Stromal cell of bone marrow (primary cell): ENCODE results near the gene LBR.

Source experiments
- DNase-seq: peaks from one replicate; pipeline ENCODE4 v3.0.0-alpha.2; 2012; ENCODE audit warnings: low read depth

The LBR gene

DNA sequence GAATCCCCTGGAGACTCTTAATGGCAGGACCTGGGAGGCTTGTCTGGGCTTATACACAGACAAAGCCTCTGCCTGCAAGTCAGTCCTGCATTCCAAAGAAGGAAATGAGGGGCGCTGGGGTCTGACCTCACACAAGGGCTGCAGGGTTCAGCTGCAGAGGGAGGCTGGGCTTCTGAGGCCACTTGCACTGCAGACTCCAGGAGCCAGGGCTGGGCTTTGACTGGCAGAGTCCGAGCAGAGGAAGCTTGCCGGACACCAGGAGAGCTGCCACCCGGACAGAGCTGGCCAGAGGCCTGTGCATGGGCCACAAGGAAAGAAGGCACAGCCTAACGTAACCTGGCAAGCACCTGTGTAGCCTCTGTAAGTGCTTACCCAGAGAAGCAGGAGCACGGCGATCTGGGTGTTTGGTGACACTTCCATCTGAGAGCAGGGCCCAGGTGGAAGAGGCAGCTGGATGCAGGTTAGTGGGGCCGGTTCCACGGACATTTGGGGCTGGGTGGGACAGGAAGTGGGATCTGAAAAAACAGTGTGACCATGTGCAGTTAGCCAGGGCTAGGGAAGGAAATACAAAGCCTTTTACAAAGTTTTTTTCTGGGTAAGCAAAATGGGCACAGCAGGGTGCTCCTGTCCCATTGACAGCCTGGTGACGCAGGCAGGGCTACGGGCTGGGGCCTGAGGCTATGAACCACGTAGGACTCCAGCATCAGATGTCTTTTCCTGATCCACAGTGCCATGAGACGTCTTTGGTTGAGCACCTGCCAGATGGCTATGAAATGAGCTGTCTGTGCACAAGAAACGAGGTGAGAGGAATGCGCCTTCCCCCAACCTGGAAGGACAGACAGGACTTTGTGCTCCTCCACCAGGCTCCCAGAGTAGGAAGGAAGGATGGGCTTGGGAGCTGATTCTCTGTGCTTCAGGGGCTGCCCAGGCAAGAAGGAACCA, 37.3 kb upstream of the LBR start:
- DNase-seq = no peak

DNA sequence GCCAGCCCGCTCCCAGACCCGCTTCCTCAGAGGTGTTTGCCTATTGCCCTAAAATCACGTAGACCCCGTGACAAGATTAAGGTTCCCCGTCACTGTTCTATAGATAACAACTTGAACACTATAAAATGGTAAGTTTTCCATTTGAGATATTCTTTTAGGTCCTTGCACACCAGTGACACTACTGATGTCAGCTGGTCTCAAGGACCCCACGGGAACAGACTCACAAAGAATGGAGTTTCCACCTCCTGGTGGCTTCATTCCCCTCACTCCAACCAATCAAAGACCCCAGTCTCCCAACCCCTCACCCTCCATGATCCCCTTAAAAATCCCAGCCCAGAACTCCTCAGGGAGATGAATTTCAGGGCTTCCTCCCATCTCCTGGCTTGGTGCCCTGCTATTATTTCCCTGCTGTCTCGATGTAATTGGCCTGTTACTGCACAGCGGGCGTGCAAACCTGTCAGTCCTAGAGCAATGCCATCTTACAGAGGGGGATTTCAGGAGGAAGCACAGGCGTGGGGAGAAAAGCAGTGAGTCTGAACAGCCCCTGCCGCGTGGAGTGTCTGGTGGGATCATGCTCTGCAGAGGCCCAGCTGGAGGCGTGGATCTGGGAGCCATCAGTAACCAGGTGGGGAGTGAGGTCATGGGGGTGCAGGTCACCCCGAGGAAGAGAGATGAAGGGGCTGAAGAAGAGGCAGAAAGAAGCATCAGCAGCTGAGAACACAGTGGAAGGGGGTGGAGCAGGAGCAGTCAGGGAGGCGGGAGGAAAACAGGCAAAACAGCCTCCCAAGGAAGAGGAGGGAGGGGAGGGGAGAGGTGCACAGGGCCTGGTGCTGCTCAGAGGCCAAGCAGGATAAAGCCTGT, 35.1 kb upstream of the LBR start:
- no peak for DNase-seq

DNA sequence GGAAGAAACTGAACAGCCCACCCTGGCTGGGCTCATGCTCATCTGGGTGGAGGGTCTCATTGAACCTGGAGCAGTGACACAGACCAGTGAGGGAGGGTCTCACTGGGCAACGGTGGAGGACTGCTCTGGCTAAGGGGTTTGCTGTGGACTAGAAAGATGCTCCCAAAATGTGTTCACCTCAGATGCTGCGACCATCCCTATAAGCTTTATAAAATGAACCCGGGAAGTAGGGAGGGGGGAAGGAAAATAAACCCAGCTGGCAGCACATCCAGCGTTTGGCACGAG, 34.5 kb upstream of the LBR start:
- no peak for DNase-seq

DNA sequence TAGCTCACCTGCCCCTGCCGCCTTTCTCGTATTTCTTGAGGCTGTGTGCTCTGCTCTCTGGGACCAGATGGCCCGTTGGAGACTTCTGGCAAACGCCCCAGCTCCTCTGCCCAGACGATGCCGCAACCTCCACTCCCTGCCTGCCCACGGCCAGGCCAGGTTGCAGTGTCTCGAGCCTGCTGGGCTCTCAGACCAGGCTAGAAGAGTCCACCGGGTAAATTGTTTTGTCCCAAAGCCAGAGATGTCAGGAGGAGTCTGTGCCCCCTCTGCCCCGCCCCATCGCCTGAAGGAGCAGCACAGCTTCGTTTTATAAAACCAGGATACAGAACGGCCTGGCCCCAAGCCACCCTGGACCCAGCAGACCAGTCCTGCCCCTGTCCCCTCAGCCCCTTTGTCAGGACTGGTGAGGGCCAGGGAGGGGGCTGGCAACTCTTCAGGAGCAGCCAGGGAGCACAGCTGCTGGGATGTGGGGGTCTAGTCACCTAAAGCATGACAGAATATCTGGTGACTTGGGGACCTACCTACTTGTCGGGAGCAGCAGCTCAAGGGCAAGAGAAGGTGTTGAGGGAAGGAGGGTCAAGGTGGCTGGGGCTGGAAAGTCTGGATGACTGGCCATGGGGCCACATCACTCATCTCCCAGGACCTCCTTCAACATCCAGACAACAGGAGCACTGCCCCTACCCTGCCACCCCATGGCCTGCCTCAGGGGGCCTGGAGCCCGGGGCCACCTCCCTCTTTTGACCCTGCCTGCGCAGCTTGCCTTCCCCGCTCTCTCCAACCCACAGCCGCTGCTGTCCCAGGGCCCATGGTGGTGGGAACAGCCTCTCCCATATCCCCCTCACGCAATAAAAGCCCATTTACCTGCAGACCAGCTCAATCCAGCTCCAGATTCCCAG, 33.9 kb upstream of the LBR start:
- DNase-seq = no peak

DNA sequence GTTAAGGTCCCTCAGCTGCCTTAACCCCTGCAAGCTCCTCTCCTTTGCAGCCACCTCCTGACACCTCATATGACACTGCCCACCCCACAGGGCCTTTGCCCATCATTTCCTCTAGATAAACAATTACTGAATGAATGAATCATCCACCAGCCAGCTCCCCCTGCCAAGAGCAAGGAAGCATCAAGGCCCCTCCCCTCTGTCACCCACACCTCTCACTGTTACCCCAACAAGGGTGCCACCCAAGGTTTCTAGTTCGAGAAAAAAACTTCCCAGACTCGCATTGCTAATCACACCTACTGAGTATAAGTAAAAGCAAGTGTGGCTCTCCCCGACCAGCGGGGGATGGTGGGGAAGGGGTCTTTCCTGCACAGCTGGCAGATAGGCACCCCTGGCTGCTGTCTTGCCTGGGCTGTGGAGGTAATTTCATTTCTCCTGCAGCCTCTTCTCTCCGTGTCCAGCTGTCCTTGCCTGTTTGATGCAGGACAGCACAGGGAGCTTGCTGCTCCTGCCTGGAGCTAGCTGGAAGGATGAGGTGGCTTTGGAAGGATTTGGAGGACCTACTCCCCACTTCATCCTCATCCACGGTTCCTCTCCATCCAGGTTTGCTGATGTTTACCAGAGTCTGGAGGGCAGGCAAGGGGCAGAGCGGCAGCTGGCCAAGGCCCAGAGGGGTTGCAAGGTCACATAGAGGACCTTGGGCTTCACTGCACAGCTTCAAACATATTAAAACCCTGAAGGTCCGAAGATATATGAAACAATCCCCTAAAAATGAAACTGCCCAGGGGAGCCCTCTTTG, 33.1 kb upstream of the LBR start:
- DNase-seq = no peak

DNA sequence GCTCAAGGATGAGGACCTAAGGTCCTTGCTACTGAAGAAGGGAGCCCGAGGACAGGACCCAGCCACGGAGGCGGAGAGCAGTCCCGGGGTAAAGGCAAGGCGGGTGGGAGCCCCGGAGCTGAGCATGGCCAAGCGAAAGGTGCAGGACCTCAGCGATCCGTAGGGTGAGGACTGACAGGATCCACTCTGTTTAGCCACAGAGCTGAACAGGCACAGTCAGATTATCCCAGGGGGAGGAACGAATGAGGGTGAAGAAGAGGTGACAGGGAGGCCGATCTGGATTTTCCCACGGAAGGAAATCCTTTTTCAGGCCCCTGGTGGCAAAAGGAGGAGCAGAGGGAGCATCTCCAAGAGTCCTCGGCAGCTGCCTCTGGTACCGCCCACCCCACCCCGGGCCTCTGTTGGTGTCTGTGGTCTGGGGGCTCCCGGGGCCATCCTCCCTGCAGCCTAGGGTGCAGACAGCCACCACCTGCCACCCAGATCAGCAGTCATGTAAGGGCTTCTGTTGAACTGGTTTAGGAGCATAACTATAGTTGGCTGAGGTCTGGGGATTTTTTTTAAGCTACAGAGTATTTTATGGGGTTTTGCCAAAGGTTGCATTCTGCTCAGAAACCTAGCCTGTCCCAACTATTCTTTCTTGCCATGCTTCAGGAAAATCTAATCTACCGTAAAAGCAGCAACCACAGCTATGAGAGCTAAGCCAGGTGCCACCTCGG, 32.3 kb upstream of the LBR start:
- DNase-seq = no peak

DNA sequence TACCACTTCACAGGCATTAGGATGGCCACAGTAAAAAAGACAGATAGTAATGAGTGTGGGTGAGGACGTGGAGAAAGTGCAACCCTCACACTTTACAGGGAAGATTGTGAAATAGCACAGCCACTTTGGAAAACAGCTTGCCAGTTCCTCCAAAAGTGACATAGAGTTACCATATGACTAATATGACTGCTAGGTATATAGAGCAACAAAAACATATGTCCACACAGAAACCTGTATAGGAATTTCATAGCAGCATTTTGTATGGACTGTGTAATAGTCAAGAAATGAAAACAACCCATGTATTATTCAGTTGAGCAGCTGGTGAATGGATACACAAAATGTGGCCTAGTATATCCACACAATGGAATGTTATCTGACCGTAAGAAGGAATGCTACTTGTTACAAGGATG, 30.4 kb upstream of the LBR start:
- no peak for DNase-seq

DNA sequence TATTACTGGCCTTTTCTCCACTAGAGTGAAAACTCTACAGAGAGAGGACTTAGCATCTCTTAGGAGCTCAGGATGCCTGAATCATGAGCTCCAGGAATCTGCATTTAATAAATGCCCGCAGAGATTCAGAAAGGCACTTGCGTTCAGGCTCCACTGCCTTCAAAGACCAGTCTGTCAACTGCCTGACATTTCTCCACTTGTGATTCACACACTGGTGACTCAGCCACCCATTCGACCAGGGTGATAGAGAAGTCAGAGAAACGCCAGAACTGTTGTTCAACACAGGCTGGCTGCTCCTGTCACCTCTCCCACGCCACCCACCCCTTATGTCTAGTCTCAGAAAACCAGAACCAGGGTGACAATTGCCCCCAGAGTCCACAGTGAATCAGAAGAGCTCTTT, 26.9 kb upstream of the LBR start:
- peak; percentile 75 for DNase-seq

DNA sequence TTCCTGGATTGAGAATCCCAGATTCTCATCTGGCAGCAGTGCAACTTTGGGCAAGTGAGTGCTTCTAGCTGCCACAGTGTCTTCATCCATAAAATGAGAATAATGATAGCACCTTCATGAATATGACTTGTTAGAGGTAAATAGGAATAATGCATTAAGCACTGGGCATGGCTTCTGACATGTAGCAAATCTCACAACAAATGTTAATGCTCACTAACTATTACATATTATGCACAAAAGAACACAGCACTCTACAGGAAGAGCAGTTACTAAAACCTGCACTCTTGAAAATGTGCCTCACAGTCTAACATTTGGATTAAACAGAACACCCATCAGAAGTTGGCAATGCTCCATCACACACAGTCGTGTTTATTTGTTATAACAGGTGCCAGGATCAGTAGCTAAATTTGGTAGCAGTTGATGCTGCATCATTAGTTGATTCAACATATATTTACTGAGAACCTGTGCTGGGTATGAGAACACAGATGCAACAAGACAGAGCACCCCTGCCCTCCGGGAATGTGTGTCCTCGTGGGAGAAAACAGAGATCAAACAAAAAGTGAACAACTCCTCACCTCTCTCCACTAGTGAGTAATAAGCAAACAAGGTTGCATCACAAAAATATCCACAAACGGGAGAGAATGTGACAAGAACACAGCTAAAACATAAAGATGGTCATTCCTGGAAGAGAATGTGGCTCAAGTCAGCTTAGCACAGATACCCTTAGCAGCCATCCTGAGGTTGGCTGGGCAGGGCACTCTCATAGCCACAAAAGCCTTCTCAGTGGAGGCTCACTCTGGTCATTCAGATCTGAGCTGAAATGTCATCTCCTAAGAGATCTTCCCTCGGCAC, 26.2 kb upstream of the LBR start:
- DNase-seq = no peak

DNA sequence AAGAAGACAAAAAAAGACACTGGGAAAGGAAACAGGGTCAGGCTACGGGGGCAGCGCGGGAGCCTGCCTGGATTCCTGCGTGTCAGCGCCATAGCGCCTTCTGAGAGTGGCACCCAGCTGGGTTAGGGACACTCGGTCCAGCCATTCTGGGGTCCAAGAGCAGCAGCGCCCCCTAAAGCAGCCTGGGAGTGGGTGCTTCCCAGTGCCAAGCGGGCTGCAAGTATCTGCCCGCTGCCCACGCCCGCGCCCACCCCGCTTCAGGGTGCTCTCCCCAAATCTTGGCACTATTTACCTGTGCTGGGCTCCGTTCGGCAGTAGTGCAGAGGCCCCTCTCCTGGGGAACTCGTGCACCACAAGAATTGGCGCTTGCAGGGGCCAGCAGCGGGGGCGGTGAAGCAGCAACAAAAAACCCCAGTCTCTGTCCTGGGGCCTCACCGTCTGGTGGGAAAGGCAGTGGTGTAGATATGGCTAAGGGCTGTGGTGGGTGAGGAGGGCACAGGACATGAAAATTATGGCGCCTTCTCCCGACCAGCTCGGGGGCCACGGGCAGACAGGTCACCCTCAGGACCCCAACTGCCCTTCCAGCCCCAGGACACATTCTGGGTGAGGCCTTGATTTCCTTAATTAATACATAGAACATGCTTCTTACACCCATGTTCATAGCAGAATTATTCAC, 24.1 kb upstream of the LBR start:
- no peak for DNase-seq

DNA sequence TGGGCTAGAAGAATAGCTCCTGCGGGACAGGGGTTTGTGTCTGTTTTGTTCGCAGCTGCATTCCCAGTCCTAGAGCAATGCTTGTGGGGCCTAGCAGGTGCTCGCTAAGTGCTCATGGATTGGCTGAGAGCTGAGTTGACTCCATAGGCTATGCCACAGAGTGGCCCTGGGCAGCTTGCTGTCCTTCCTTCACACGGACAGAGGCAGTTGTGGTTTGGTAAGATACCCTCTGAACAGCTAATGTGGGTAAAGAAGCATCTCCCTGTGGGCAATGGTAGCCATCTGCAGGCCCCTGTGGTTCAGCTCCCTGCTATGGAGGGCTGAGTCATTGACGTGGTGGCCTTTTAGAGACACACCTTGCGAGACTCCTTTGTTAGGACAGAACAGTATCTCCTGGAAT, 23.5 kb upstream of the LBR start:
- DNase-seq = no peak

DNA sequence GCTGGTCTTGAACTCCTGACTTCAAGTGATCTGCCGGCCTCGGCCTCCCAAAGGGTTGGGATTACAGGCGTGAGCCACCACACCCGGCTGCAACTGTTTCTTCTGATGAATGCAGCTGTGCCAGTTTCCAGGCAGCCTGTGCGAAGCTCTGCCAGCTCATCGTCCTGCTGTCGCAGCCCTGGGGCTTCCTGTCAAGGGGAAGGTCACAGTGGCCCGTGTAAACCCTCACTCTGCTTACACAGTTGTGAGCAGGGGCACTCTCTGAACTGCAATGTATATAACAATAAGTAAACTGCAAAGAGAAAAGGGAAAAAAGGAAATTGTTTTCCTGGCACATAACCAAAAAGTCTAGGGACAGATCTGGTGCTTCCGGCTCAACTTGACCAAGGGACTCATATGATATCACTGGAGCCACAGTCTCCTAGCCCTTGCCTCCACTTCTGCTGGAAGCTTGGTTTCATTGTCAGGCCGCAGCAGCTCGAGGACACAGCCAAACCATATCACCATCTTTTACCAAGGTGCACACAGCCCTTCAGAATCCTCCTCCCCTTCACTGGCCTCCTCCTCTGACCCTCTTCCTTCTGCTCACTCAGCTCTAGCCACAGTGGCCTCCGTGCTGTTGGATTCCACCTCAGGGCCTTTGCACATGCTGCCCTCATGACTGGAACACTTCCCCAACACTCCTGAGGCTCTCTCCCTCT, 22.8 kb upstream of the LBR start:
- DNase-seq = no peak

DNA sequence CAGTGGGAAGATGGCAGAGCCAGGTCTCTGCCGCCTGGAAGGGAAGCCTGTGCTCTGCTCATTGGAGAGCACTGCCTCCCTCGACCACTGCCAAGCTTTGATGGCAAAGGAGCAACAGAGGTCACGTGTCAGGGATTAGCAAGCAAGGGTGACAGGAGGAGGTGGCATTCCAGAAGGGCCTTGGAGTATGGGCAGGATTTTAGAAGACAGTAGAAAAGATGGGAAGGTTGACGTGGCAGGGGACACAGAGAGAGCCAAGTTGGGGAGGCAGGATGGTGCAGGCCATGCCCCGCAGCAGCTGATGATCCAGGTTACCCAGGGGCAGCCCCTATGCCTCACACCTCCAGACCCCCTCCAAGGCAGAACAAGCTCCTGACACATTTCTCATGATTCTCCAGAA, 21.9 kb upstream of the LBR start:
- no peak for DNase-seq

DNA sequence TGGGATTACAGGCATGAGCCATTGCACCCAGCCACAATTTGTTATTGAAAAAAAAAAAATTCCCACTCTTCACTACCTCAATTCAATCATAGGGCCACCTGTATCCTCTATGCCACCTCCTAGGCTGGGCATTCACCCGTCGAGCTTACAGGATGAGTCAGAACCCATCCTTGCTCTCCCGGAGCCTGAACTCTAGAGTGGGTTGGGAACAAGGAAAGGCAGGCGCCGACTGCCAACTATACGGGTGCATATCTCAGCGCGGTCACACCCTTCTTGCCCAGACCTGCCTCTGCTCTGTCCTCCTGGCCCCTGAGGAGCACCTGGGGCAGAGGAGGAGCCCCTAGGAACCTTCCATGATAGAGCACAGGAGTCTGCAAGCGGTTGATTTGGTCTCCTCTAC, 21.4 kb upstream of the LBR start:
- no peak for DNase-seq

DNA sequence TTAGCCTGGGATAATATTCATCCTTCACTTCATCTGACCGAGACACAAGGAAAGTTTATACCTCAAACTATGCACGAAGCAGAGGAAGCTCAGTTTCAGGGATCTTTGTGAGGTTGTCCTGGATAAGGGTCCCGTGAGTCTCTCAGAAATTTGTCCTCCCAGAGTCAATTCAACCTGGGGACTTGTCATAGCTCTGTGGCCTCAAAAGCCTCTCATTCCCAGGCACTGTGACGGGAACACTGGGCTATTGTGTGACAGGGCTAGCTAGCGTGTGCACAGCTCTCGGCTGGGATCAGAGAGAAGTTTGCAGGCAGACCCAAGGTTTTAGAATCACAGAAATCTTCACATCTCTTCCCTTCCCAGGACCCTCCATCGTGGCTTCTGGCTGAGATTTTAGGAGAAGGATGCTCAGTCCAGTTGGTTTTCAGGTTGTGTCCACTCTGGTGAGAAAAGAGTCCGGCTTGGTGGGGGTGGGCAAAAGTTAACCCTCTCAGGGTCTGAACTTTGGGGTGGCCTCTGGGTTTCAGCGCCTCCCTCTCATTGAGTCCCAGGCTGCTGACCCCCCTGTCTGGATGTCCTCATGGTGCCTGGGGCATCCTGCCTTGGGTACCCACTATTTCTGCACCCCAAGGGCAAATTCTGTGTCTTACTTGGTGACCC, 20.4 kb upstream of the LBR start:
- DNase-seq = no peak

DNA sequence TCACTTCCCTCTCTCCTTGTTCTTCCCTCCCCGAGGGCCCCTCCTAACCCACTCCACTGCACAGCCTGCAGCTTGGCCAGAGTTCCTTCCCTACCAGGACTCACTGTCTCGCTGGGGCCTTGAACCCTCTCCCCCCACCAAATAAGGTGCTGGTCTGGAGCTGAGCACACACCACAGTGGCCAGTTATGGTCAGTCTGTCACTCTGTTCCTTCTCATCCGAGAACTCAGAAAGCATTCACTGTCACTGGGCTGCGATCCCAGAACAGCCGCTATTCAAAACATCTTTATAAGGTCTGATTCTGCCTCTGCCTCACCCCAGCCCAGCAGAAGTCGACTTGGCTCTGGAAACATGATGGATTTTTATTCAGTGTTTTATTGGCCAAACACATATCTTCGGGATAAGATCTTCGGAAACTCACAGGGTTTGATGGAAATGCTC, 19.8 kb upstream of the LBR start:
- DNase-seq = peak; percentile 54

DNA sequence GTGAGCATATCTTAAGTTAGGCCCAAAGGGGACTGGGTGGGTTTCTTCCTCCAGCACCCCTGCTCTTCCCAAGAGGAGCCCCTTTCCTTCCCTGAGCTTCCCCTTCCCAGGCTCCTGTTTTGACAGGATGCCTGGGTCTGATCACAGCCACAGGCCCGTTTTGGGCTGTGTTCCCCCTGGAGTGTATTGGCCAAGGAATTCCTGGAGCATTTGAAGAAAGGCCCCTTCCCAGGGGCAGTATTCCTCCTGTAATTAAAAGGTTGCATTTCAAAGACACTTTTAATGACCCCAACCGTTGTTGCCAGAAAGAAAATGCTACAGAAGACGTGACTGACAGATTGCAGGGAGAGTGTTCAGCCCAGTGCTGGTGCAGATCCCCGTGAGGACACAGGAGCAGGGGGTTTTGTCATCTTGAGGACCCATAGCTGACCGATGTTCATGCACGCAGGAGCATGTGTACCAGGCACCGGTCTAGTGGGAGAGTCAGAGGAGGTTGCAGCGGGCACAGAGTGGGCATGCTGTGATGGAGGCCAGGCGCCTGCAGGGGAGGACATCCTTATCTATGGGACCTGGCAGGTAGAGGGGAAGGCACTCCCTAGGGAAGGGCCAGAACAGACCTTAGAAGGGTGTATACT, 19.3 kb upstream of the LBR start:
- DNase-seq = no peak

DNA sequence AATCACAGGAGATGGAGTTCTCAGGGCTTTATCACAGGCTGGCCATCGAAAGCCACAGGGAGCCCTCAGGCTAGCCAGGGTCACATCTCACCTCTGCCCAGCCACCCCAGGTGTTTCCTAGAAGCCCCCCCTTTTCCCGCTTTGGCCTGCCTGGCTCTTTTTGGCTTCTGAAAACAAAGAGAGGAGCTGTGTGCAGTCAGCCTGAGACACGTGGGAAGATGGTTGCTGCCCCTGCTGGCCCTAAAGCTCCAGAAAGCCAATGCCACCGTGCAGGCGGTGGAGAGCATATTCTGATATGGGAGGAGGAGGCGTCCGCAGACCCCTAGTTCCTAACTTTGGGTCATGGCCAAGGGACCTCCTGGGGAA, 18.7 kb upstream of the LBR start:
- no peak for DNase-seq
